Measurements from ENCODE around the gene FAM25A.
"Not testable (repeated sequence)": the region's sequence is repeated elsewhere in the genome, so short reads cannot be mapped to it uniquely, and the experiment has no call there.

FAM25A gene

DNA sequence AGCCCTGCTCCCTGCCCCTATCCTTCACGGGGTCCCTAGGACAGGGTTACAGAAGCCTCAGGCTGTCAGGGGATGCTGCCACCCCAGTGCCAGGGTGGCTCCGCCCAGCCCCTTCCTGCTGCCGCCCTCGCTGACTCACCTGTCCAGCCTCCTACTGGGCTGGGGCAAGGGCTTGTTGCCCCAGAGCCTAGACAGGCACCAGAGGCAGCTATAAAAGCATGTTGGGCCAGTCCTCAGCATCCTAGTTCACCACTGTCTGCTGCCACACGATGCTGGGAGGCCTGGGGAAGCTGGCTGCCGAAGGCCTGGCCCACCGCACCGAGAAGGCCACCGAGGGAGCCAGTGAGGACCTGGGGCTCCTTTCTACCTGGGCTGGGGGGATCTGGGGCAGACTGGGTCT is at the start of gene FAM25A:
TSS of gene FAM25A (plus strand) at position 239 of the 400 bp plus-strand sequence. CDS start at position 270, 31 bp downstream.
- not testable (repeated sequence) for DNase-seq

- DNase-seq, result no peak
Measured at GRCh38 chr10:86970982-86971231, 49.2 kb upstream of the FAM25A start.

- peak; percentile 86 to 88 for DNase-seq
Measured at GRCh38 chr10:86971232-86971991, 48.7 kb upstream of the FAM25A start.

DNA sequence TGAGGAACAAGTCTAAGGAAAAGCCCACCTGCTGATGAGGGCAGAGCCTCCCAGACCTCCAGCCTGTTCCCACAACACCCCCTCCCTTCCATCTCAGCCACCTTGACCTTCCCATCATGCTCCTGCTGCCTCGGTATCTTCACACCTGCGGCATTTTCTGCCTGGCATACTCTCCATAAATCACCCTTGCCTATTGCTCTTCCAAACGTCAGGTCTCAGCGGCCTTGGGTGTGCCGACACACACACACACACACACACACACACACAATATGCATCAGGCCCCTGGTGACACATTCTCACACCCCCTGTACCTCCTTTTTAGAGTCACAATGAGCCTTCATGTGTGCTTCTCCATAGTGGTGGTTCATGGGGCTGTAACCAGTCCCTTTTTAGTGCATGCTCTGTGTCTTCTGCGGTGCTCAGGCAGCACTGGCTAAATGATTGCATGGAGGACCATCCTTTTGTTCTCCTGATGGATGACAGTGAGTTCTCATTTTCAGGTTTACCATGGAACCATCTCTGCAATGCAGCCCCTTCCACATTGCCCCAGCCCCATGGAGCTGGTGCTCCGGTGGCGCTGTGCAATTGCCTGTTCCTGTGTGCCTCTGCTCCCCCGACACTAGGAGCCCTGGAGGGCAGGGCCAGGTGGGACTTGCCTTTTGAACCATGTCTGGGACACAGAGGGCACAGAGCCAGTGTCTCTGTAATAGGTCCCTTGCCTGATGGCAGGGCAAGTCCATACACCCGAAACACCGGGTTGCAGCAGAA is 47.3 kb upstream of the FAM25A start:
- no peak for DNase-seq

- DNase-seq, result no peak
Measured at GRCh38 chr10:86974484-86974883, 45.6 kb upstream of the FAM25A start.

DNA sequence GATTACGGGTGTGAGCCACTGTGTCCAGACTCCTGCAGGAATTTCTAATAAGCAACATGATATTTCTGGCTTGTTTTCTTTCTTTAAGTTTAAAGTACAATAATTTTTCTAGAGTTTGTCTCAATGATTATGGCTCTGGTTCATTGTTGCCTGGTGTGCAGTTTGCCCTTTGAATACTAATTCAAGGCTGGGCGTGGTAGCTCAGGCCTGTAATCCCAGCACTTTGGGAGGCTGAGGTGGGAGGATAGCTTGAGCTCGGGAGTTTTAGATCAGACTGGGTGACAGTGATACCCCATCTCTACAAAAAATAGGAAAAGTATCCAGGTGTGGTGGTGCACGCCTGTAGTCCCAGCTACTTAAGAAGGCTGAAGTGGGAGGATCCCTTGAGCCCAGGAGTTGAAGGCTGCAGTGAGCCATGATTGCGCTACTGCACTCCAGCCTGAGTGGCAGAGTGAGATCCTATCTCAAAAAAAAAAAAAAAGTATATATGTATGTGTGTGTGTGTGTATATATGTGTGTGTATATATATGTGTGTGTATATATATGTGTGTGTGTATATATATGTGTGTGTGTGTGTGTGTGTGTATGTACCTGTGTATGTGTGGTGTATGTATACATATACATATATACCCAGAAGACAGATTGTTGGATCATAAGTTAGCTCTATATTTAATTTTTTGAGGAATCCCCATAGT is 43.6 kb upstream of the FAM25A start:
- DNase-seq, result no peak

DNA sequence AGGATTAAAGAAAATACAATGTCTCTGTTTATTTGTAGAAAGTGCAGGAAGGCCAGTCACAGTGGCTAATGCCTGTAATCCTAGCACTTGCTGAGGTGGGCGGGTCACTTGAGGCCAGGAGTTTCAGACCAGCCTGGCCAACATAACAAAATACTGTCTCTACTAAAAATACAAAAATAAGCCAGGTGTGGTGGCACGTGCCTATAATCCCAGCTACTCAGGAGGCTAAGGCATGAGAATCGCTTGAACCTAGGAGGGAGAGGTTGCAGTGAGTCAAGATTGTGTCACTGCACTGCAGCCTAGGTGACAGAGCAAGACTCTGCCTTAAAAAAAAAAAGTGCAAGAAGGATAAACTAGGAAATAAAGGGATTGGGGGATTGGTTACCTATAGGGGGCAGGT is 41.6 kb upstream of the FAM25A start:
- not testable (repeated sequence) for DNase-seq

- no peak for DNase-seq
Measured at GRCh38 chr10:86979296-86979818, 40.7 kb upstream of the FAM25A start.

GRCh38 chr10:86979977-86980448 is 40.1 kb upstream of the FAM25A start:
- no peak for DNase-seq

- not testable (repeated sequence) for DNase-seq
Measured at GRCh38 chr10:86981020-86981419, 39.1 kb upstream of the FAM25A start.

- no peak for DNase-seq
Measured at GRCh38 chr10:86981716-86982115, 38.4 kb upstream of the FAM25A start.

GRCh38 chr10:86984498-86984897 is 35.6 kb upstream of the FAM25A start:
- not testable (repeated sequence) for DNase-seq

GRCh38 chr10:86988520-86988919 is 31.6 kb upstream of the FAM25A start:
- no peak for DNase-seq

DNA sequence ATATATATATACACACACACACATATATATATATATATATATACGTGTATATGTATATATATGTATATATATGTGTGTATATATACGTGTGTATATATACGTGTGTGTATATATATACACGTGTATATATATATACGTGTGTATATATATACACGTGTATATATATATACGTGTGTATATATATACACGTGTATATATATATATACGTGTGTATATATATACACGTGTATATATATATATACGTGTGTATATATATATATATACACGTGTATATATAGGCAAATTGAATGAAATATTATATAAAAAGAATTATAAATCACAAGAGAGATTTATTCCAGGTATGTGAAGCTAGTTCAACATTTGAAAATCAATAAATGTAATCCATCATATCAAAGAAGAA is 28.7 kb upstream of the FAM25A start:
- not testable (repeated sequence) for DNase-seq

- DNase-seq, result no peak
Measured at GRCh38 chr10:86992456-86992855, 27.6 kb upstream of the FAM25A start.

- no peak for DNase-seq
Measured at GRCh38 chr10:86992929-86993328, 27.2 kb upstream of the FAM25A start.

DNA sequence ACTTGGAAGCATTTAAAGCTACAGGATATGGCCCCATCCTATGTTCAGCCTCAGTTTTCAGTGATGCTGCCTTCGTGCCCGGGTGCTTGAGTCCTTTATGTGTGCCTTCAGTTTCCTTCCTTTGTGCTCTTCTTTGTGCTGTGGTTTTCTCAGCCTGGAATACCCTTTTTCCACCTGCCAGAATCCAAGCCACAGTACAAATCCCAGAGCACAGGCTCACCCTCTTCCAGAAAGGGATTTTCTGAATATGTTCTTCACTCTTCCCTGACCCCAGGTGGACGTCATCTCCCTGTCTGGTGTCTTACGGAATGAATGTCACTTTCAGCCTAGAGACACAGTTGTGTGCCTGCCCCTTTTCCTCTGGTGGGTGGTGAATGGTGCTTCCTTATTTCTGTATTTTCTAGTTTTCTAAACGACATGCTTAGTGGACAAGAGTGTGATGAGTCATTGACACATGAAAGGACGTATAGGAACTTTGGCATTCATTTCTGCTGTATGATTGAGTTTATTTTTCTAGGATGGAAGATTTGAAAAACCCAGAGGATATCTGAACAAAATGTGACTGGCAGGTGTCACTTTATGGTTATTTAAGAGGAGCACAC is 20.2 kb upstream of the FAM25A start:
- not testable (repeated sequence) for DNase-seq

- DNase-seq, result no peak
Measured at GRCh38 chr10:87000491-87000890, 19.6 kb upstream of the FAM25A start.

DNA sequence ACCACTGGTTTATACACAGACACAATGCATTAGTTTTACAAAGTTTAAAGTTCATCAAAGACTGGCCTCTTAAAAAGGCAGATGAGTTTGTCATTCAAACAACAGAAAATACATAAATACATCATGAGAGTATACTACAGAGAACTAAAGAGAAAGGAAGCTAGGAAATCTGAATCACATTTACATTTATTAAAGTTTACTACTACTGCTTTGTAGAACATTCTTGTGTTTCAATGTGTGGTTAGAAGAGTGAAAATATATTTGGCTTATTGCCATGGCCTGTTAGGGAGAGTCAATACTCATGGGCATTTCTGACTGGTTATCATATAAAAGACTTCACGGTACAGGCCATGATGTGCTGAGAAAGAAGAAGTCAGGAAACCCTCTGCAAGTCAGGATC is 13.0 kb upstream of the FAM25A start:
- DNase-seq, result not testable (repeated sequence)

DNA sequence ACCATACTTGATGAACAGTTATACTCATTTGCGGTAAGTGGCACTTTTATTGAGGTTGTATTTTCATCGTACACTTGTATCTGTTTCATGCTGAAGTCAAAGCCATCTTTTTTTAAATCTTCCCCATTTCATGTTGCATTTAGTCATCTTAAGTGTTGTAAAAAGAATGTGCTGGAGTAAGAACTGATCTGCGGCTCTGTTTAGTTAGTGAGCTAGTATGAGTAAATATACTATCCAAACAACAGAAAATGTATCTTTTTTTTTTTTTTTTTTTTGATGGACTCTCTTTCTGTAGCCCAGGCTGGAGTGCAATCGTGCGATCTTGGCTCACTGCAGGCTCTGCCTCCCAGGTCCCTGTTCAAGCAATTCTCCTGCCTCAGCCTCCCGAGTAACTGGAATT is 12.4 kb upstream of the FAM25A start:
- DNase-seq, result not testable (repeated sequence)

- DNase-seq, result not testable (repeated sequence)
Measured at GRCh38 chr10:87008303-87008702, 11.8 kb upstream of the FAM25A start.

DNA sequence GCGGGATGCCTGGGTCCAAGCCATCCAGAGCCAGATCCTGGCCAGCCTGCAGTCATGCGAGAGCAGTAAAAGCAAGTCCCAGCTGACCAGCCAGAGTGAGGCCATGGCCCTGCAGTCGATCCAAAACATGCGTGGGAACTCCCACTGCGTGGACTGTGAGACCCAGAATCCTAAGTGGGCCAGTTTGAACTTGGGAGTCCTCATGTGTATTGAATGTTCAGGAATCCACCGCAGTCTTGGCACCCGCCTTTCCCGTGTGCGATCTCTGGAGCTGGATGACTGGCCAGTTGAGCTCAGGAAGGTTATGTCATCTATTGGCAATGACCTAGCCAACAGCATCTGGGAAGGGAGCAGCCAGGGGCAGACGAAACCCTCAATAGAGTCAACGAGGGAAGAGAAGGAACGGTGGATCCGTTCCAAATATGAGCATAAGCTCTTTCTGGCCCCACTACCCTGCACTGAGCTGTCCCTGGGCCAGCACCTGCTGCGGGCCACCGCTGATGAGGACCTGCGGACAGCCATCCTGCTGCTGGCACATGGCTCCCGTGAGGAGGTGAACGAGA is 10.9 kb upstream of the FAM25A start:
- DNase-seq, result not testable (repeated sequence)

GRCh38 chr10:87013528-87013927 is 6.6 kb upstream of the FAM25A start:
- not testable (repeated sequence) for DNase-seq

Measured in activated CD4-positive, alpha-beta T cell treated with anti-CD3 and anti-CD28 coated beads for 4 hours (primary cell).